Measurements from ENCODE around the gene MAGI1.

Gene MAGI1

DNA sequence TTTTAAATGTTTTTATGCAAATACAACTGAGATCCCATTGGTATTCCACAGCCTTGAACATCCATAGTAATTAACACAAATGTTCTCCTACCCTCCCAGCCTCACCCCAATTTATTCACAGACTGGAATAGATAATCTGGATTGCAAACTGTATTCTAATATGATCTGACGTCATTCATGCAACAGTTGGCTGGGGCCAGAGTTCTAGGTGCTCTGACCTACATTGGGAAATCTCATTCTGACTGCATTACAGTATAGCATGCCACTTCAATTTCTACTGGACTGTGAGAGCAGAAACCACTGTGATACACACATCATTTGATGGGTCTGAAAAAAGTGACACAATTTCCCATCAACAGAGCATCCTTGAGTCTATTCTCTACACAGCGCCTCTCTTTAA, 403.1 kb downstream of the MAGI1 start:
- TF ChIP-seq, protein P1, sequence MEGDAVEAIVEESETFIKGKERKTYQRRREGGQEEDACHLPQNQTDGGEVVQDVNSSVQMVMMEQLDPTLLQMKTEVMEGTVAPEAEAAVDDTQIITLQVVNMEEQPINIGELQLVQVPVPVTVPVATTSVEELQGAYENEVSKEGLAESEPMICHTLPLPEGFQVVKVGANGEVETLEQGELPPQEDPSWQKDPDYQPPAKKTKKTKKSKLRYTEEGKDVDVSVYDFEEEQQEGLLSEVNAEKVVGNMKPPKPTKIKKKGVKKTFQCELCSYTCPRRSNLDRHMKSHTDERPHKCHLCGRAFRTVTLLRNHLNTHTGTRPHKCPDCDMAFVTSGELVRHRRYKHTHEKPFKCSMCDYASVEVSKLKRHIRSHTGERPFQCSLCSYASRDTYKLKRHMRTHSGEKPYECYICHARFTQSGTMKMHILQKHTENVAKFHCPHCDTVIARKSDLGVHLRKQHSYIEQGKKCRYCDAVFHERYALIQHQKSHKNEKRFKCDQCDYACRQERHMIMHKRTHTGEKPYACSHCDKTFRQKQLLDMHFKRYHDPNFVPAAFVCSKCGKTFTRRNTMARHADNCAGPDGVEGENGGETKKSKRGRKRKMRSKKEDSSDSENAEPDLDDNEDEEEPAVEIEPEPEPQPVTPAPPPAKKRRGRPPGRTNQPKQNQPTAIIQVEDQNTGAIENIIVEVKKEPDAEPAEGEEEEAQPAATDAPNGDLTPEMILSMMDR (IDR thresholded peaks at IDR 0.05; ENCODE audit: insufficient read depth, missing control alignments), result no peak
- DNase-seq (ENCODE audit: insufficient read length, low spot score), result no peak
- FAIRE-seq, result no peak

DNA sequence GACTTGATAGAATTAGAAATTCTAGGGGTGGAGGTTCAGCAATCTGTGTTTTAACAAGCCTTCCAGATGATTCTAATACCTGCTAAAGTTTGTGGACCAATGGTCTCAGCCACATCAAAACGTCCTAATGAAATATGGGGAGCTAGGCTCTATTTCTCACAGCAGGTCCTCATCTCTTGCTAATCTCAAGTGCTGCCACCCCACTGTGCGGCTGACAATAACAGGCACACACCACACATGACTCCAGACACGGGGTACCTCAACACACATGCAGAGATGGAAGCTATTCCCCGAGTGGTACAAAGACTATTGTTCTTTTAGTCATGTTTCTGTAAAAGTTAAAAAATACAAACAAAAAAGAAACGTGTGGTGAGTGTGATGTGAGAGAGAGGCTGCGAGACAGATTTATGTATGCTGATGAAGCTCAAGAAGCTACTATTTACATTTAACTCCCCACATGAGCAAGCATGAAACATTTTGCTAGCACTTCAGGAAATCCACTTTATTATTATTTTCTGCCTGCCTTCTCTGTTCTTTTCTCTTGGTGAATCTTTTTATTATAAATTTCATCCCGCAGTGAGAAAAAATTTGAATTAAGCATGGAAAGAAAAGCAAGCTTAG, 405.6 kb downstream of the MAGI1 start:
- no peak for DNase-seq (ENCODE audit: insufficient read length, low spot score)
- TF ChIP-seq, protein P1 (IDR thresholded peaks at IDR 0.05; ENCODE audit: insufficient read depth, missing control alignments), result no peak
- no peak for FAIRE-seq

DNA sequence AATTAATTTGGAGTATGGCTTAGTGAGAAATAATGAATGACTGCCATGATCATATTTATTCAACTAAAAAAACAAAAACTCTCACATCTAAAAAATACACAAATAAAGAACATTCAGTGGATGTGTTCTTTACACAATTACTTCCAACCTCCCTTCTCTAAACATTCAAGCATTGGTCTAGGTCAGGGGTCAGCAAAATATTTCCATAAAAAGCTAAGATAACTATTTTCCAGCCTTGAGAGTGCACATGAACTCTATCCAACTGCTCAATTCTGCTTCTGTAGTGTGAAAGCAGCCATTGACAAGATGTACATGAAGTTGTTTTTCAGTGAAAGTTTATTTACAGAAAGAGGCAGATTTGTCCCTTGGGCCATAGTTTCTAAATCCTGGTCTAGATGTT, 406.3 kb downstream of the MAGI1 start:
- FAIRE-seq, result no peak
- DNase-seq (ENCODE audit: insufficient read length, low spot score), result no peak
- TF ChIP-seq, protein P1 (IDR thresholded peaks at IDR 0.05; ENCODE audit: insufficient read depth, missing control alignments), result no peak

DNA sequence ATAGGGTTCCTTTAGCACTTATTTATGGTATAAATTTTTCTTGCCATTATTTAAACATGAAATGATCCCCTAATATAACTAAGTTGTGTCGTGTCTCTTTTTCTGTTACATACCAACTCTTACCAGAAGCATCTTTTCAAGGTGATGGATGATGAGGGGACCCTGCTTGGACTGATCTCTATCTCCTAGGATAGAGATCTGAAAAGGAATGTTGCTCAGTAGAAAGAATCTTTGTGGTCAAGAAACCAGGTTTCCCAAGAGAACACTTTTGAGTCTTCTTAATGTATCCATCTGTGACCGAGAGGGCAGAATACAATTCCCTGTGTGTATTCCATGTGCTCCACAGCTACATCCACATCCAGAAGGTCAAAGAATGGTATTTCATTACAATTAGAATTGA, 409.7 kb downstream of the MAGI1 start:
- FAIRE-seq (no peak), DNase-seq (ENCODE audit: insufficient read length, low spot score) (no peak)
- TF ChIP-seq, protein P1 (IDR thresholded peaks at IDR 0.05; ENCODE audit: insufficient read depth, missing control alignments), result no peak

DNA sequence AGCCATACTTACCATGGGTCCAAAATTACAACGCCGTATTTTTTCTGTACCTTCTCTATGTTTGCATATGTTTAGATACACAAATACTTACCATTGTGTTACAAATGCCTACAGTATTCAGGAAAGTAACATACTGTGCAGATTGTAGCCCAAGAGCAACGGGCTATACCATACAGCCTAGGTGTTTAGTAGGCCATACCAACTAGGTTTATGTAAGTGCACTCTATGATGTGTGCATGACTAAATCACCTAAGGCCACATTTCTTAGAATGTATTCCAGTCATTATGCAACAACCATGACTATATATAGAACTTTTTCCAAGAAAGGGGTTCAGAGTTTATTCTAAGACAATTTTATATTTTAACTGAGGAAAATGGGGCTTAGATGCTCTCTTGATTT, 411.7 kb downstream of the MAGI1 start:
- TF ChIP-seq, protein P1 (IDR thresholded peaks at IDR 0.05; ENCODE audit: insufficient read depth, missing control alignments), result no peak
- DNase-seq (ENCODE audit: insufficient read length, low spot score) (no peak), FAIRE-seq (no peak)

DNA sequence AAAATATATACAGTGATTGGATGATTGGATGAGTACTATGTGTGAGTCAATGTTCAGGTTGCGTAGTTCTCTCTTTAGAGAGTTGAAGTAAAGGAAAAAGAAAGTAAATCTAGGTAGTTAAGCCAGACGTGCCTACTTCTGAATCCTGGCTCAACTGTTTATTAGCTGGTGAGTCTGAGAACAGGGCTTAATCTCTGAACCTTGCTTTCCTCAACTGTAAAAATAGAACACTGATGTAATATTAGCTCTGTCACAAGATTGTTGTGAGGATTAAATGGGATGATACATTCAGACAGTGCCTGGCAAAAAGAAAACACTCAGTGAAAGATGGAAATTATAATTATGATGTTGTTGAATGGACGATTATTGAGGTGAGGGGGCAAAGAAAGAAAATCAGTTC, 413.4 kb downstream of the MAGI1 start:
- TF ChIP-seq, protein P1 (IDR thresholded peaks at IDR 0.05; ENCODE audit: insufficient read depth, missing control alignments), result no peak
- FAIRE-seq (no peak), DNase-seq (ENCODE audit: insufficient read length, low spot score) (no peak)

DNA sequence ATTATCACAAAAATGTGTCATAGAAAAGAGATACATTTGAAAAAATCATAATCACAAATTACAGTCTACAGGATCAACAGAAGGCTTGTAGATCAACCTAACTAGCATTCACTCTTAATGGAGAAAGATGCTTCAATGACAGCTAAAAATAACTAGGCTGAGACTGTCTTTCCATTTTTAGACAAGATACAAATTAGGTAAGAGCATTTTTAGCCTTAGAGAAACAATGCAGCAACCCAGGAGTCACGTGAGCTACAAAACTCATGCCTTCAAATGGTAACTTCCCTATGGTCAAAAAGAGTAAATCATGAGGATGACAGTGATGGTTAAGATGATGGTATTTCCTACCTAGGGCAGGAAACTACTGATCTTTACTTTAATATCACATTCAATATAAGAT, 415.4 kb downstream of the MAGI1 start:
- FAIRE-seq (no peak), DNase-seq (ENCODE audit: insufficient read length, low spot score) (no peak)
- TF ChIP-seq, protein P1 (IDR thresholded peaks at IDR 0.05; ENCODE audit: insufficient read depth, missing control alignments), result no peak

All from D721Med (cell line).